HG03354 (cell line): ENCODE measurements around the gene CLASRP.
"Not testable (repeated sequence)": the region's sequence is repeated elsewhere in the genome, so short reads cannot be mapped to it uniquely, and the experiment has no call there.

Experiments used
- ATAC-seq: cut with Tn5 transposase; IDR thresholded peaks from one replicate; pipeline ENCODE4 v1.9.1; 2021; ENCODE audit warnings: mild to moderate bottlenecking; ENCODE audit not compliant: unreplicated experiment, poor library complexity, severe bottlenecking

Gene CLASRP

GRCh38 chr19:45038931-45039893 is at the start of gene CLASRP:
CLASRP (plus strand) TSS chr19:45039045; CDS start chr19:45040213, 1,168 bp downstream.
- ATAC-seq: peak; percentile 90

- ATAC-seq: no peak
Measured at GRCh38 chr19:44990459-44990858, 48.4 kb upstream of the CLASRP start.

- no peak for ATAC-seq
Measured at GRCh38 chr19:44990966-44991365, 47.9 kb upstream of the CLASRP start.

GRCh38 chr19:44992336-44993163 is 46.3 kb upstream of the CLASRP start:
- no peak for ATAC-seq

GRCh38 chr19:44993526-44993925 is 45.3 kb upstream of the CLASRP start:
- no peak for ATAC-seq

GRCh38 chr19:44993926-44994537 is 44.8 kb upstream of the CLASRP start:
- ATAC-seq: no peak

- no peak for ATAC-seq
Measured at GRCh38 chr19:44998025-44998424, 40.8 kb upstream of the CLASRP start.

GRCh38 chr19:44999131-44999925 is 39.5 kb upstream of the CLASRP start:
- not testable (repeated sequence) for ATAC-seq

GRCh38 chr19:45000665-45001064 is 38.2 kb upstream of the CLASRP start:
- not testable (repeated sequence) for ATAC-seq

GRCh38 chr19:45001087-45001739 is 37.6 kb upstream of the CLASRP start, which contains the start of gene RELB:
RELB (plus strand) TSS chr19:45001464; CDS start chr19:45001580, 116 bp downstream.
- peak; percentile 62 for ATAC-seq

GRCh38 chr19:45003485-45003884 is 35.4 kb upstream of the CLASRP start:
- no peak for ATAC-seq

- ATAC-seq: no peak
Measured at GRCh38 chr19:45005787-45006186, 33.1 kb upstream of the CLASRP start.

- ATAC-seq: no peak
Measured at GRCh38 chr19:45008552-45008951, 30.3 kb upstream of the CLASRP start.

- ATAC-seq: no peak
Measured at GRCh38 chr19:45009625-45010255, 29.1 kb upstream of the CLASRP start.

- ATAC-seq: no peak
Measured at GRCh38 chr19:45010306-45010705, 28.5 kb upstream of the CLASRP start.

GRCh38 chr19:45011959-45012358 is 26.9 kb upstream of the CLASRP start:
- no peak for ATAC-seq

GRCh38 chr19:45016388-45017314 is 22.2 kb upstream of the CLASRP start:
- peak; percentile 82 for ATAC-seq
